HG02970 (cell line): ENCODE data around the gene KLHL35.
"Not testable (repeated sequence)": the region's sequence is repeated elsewhere in the genome, so short reads cannot be mapped to it uniquely, and the experiment has no call there.

ENCODE experiments used
- ATAC-seq: cut with Tn5 transposase; IDR thresholded peaks from one replicate; pipeline ENCODE4 v1.9.1; 2021; ENCODE audit warnings: mild to moderate bottlenecking, moderate library complexity, moderate number of reproducible peaks; ENCODE audit not compliant: unreplicated experiment, low FRiP score

Gene KLHL35

GRCh38 chr11:75428281-75428724, 4.7 kb downstream of the KLHL35 start:
- no peak for ATAC-seq

GRCh38 chr11:75427181-75427580, 5.8 kb downstream of the KLHL35 start:
- ATAC-seq, result no peak

- ATAC-seq, result no peak
Measured at GRCh38 chr11:75426720-75427086, 6.3 kb downstream of the KLHL35 start.

- ATAC-seq, result no peak
Measured at GRCh38 chr11:75425422-75425821, 7.6 kb downstream of the KLHL35 start.

GRCh38 chr11:75424396-75424795, 8.6 kb downstream of the KLHL35 start:
- ATAC-seq, result no peak

- ATAC-seq, result no peak
Measured at GRCh38 chr11:75423721-75424120, 9.3 kb downstream of the KLHL35 start.

- no peak for ATAC-seq
Measured at GRCh38 chr11:75422248-75423231, 10.5 kb downstream of the KLHL35 start.

- no peak for ATAC-seq
Measured at GRCh38 chr11:75421902-75422247, 11.1 kb downstream of the KLHL35 start.

GRCh38 chr11:75421035-75421602, 11.9 kb downstream of the KLHL35 start:
- ATAC-seq, result no peak

GRCh38 chr11:75420224-75421034, 12.6 kb downstream of the KLHL35 start:
- no peak for ATAC-seq

GRCh38 chr11:75413864-75414263, 19.1 kb downstream of the KLHL35 start:
- ATAC-seq, result no peak

- not testable (repeated sequence) for ATAC-seq
Measured at GRCh38 chr11:75413146-75413545, 19.9 kb downstream of the KLHL35 start.

- ATAC-seq, result not testable (repeated sequence)
Measured at GRCh38 chr11:75409971-75410370, 23.0 kb downstream of the KLHL35 start.

GRCh38 chr11:75408957-75409219, 24.1 kb downstream of the KLHL35 start:
- ATAC-seq, result no peak

GRCh38 chr11:75406338-75406777, 26.6 kb downstream of the KLHL35 start:
- no peak for ATAC-seq

- ATAC-seq, result no peak
Measured at GRCh38 chr11:75403983-75404658, 28.9 kb downstream of the KLHL35 start.

GRCh38 chr11:75403037-75403436, 30.0 kb downstream of the KLHL35 start:
- ATAC-seq, result no peak

- no peak for ATAC-seq
Measured at GRCh38 chr11:75402002-75402773, 30.8 kb downstream of the KLHL35 start.

GRCh38 chr11:75400146-75400865, 32.7 kb downstream of the KLHL35 start:
- no peak for ATAC-seq
